Measurements from ENCODE around the gene CCDC77.

GRCh38 chr12:367972-368371 lies 33.5 kb upstream of the CCDC77 start:
- no peak for TF ChIP-seq CTCF (IDR thresholded peaks at IDR 0.05)
- TF ChIP-seq GABPA (IDR thresholded peaks at IDR 0.05; ENCODE audit: low read depth) = no peak
- no peak for TF ChIP-seq EP300 (IDR thresholded peaks at IDR 0.05; ENCODE audit: borderline replicate concordance in 1 of 2, low read depth in 1 of 2, low read length in 1 of 2)
- TF ChIP-seq ELF1 (IDR thresholded peaks at IDR 0.05) = no peak
- TF ChIP-seq POLR2AphosphoS5 (IDR thresholded peaks at IDR 0.05; ENCODE audit: low read depth, low read length) = no peak
- TF ChIP-seq NFIC (IDR thresholded peaks at IDR 0.05; ENCODE audit: borderline replicate concordance) = no peak

All from SK-N-SH (cell line).